SK-N-SH (cell line): ENCODE results near the gene WNT1. TPM values are rescaled to one million over a fixed set of nuclear protein-coding genes. Genes with fewer than 3 reads are reported as not detected.

Source experiments
- CTCF ChIA-PET: fragments of 300-600, 350-600 bp; formaldehyde crosslinking; extraction: SDS; loops from one replicate; lab custom pipeline; 2021; lab: Yijun Ruan, JAX
- POLR2A ChIA-PET: fragments of 350-600 bp; sonication (Branson Sonifier 250); formaldehyde crosslinking; extraction: SDS; loops from one replicate; lab custom pipeline; 2020; ENCODE audit warnings: antibody characterized with exemption, inconsistent platforms; lab: Yijun Ruan, JAX
- DNase-seq: peaks from one replicate; pipeline ENCODE4 v3.0.0; 2012
- H2AFZ ChIP-seq: fragments of 200-600 bp; sonication (generic); 2 replicates; pipeline ENCODE4 v1.8.1; 2016; ENCODE audit warnings: antibody characterized with exemption, mild to moderate bottlenecking, low read depth
- H3F3A ChIP-seq: fragments of 200-600 bp; sonication (generic); replicated peaks from 2 replicates; pipeline ENCODE3; 2016; ENCODE audit warnings: antibody characterized with exemption, mild to moderate bottlenecking; ENCODE audit not compliant: insufficient read depth
- H3K27ac ChIP-seq, 2 experiments: fragments of 200-500 bp in 1 of 2; fragments of 200-600 bp in 1 of 2; sonication (Bioruptor generic) in 1 of 2; sonication (generic), shearing (Covaris generic) in 1 of 2; 2 replicates each; pipeline versions ENCODE4 v1.5.1 to v1.6.1; 2014 to 2016; ENCODE audit warnings: low read depth in 2 of 2, inconsistent platforms in 1 of 2, low read length in 1 of 2, mild to moderate bottlenecking in 1 of 2, mixed read lengths in 1 of 2
- H3K27me3 ChIP-seq: fragments of 200-600 bp; sonication (generic), shearing (Covaris generic); 2 replicates; pipeline ENCODE4 v1.6.1; 2016; ENCODE audit warnings: mixed run types; ENCODE audit not compliant: insufficient read depth
- H3K36me3 ChIP-seq, 2 experiments: fragments of 200-500 bp in 1 of 2; fragments of 200-600 bp in 1 of 2; sonication (Bioruptor generic) in 1 of 2; sonication (generic) in 1 of 2; replicated peaks in 1 of 2; 2 replicates each; pipeline versions ENCODE3 to v1.5.1; 2014 to 2016; ENCODE audit warnings: low read length in 1 of 2, mild to moderate bottlenecking in 1 of 2; ENCODE audit not compliant: insufficient read depth in 2 of 2, control insufficient read depth in 1 of 2
- H3K4me1 ChIP-seq, 2 experiments: fragments of 200-500 bp in 1 of 2; fragments of 200-600 bp in 1 of 2; sonication (Bioruptor generic) in 1 of 2; sonication (generic), shearing (Covaris generic) in 1 of 2; 2 replicates each; pipeline versions ENCODE4 v1.5.1 to v1.6.1; 2014 to 2016; ENCODE audit warnings: low read depth in 1 of 2, low read length in 1 of 2, mixed run types in 1 of 2; ENCODE audit not compliant: insufficient read depth in 2 of 2, control insufficient read depth in 1 of 2
- H3K4me2 ChIP-seq: fragments of 200-600 bp; sonication (generic), shearing (Covaris generic); 2 replicates; pipeline ENCODE4 v1.6.1; 2017; ENCODE audit warnings: mixed run types
- H3K4me3 ChIP-seq, 2 experiments: fragments of 200-500 bp in 1 of 2; fragments of 200-600 bp in 1 of 2; sonication (Bioruptor generic) in 1 of 2; sonication (generic), shearing (Covaris generic) in 1 of 2; 2 replicates each; pipeline versions ENCODE4 v1.5.1 to v1.8.1; 2014 to 2016; ENCODE audit warnings: low read depth in 2 of 2, inconsistent platforms in 1 of 2, low read length in 1 of 2, mild to moderate bottlenecking in 1 of 2, mixed read lengths in 1 of 2, moderate library complexity in 1 of 2
- H3K79me2 ChIP-seq: fragments of 200-600 bp; sonication (generic); 2 replicates; pipeline ENCODE4 v1.8.1; 2017; ENCODE audit warnings: mild to moderate bottlenecking; ENCODE audit not compliant: insufficient read depth
- H3K9ac ChIP-seq: fragments of 200-600 bp; sonication (generic); 2 replicates; pipeline ENCODE4 v1.6.1; 2017; ENCODE audit warnings: mixed run types
- H3K9me2 ChIP-seq: fragments of 200-600 bp; sonication (generic); 2 replicates; pipeline ENCODE4 v1.6.1; 2017; ENCODE audit warnings: mixed run types
- H3K9me3 ChIP-seq: fragments of 200-600 bp; sonication (generic); 2 replicates; pipeline ENCODE4 v1.6.1; 2017; ENCODE audit warnings: mixed run types, mild to moderate bottlenecking, moderate library complexity
- H4K20me1 ChIP-seq: fragments of 200-600 bp; sonication (generic); 2 replicates; pipeline ENCODE4 v1.6.1; 2017; ENCODE audit warnings: mild to moderate bottlenecking, mixed run types; ENCODE audit not compliant: insufficient read depth
- EZH2phosphoT487 ChIP-seq: fragments of 200-600 bp; sonication (generic); IDR thresholded peaks from 2 replicates; pipeline ENCODE4 v1.6.1; 2017; ENCODE audit warnings: low read depth, mixed run types, mild to moderate bottlenecking, antibody characterized with exemption, moderate library complexity, borderline replicate concordance
- FOXM1 ChIP-seq: IDR thresholded peaks from 2 replicates; pipeline ENCODE4 v1.4.0; 2012; ENCODE audit warnings: low read depth, mild to moderate bottlenecking
- MEF2A ChIP-seq: IDR thresholded peaks from 2 replicates; pipeline ENCODE4 v1.4.0; 2012; ENCODE audit warnings: low read depth, borderline replicate concordance
- NRF1 ChIP-seq: IDR thresholded peaks from 2 replicates; pipeline ENCODE4 v1.6.1; 2012; ENCODE audit warnings: low read depth, mild to moderate bottlenecking, low read length
- POLR2AphosphoS5 ChIP-seq: IDR thresholded peaks from 2 replicates; pipeline ENCODE4 v1.6.1; 2012; ENCODE audit warnings: low read depth, low read length
- RCOR1 ChIP-seq: fragments of 150-350 bp; IDR thresholded peaks from 2 replicates; pipeline ENCODE4 v1.6.1; 2017; ENCODE audit warnings: antibody characterized with exemption, low read length
- REST ChIP-seq: IDR thresholded peaks from 2 replicates; pipeline ENCODE4 v1.6.1; 2012; ENCODE audit warnings: mild to moderate bottlenecking, low read depth, low read length, moderate library complexity
- RXRA ChIP-seq: IDR thresholded peaks from 2 replicates; pipeline ENCODE4 v1.4.0; 2012; ENCODE audit warnings: low read depth, mild to moderate bottlenecking, borderline replicate concordance
- SIN3A ChIP-seq: IDR thresholded peaks from 2 replicates; pipeline ENCODE4 v1.6.1; 2012; ENCODE audit warnings: low read depth, mild to moderate bottlenecking, low read length, moderate library complexity, borderline replicate concordance
- TAF1 ChIP-seq: IDR thresholded peaks from 2 replicates; pipeline ENCODE4 v1.6.1; 2012; ENCODE audit warnings: low read depth, mild to moderate bottlenecking, low read length, moderate library complexity, borderline replicate concordance
- WGBS: methylation state at CpG from one replicate; pipeline ENCODE4 v1.1.6; 2017; ENCODE audit warnings: low lambda C conversion rate; 5-methylcytosine and 5-hydroxymethylcytosine counted together
- polyA plus RNA-seq, 3 experiments: library from polyadenylated mRNA; depleted of rRNA; stranded (reverse); fragments of >200 nt; gene quantifications; 2 replicates each; pipeline ENCODE4 v1.2.3, GENCODE V29; 2012
- TF ChIP-seq, protein P1 (sequence below): IDR thresholded peaks from 2 replicates; pipeline ENCODE4 v1.4.0; 2012; ENCODE audit warnings: low read depth, borderline replicate concordance
- TF ChIP-seq, protein P2 (sequence below): fragments of 200-600 bp; sonication (generic); IDR thresholded peaks from 2 replicates; pipeline ENCODE4 v1.6.1; 2017; ENCODE audit warnings: antibody characterized with exemption, mild to moderate bottlenecking, moderate library complexity

WNT1 gene
- polyA plus RNA-seq, 1 of the 3 experiments (the other 2 are of a cell fraction): not detected

- no peaks in the 10 kb centered on the region for H3K79me2 ChIP-seq
- DNase-seq: no peak
- WGBS: 25% methylated on average over 13 of the region's 13 CpGs
- no peaks in the 10 kb centered on the region for H3K9me3 ChIP-seq
- peaks cover 0 to 26% of the 10 kb centered on the region in 2 experiments; a peak in 1 of 4 replicates for H3K4me1 ChIP-seq
- H3K36me3 ChIP-seq: no peaks in the 10 kb centered on the region
- no peaks in the 10 kb centered on the region for H3K9me2 ChIP-seq
- no peaks in the 10 kb centered on the region for H4K20me1 ChIP-seq
- H2AFZ ChIP-seq: no peak overlapping the region
- H3K4me3 ChIP-seq: no peak overlapping the region
- no peaks in the 10 kb centered on the region for H3F3A ChIP-seq
- H3K27ac ChIP-seq: no peak overlapping the region
- POLR2A ChIA-PET: no interaction called here
- CTCF ChIA-PET: interaction anchor here (0.7 to 33.0 kb wide), 11 partner anchors 6 to 186 kb away, joined by 3 to 935 read pairs (median 5); partner anchors contain the start of genes ARF3, DDN, DDX23 and FKBP11
- TF ChIP-seq POLR2AphosphoS5 (no peak), FOXM1 (no peak)
- TF ChIP-seq, protein P1, sequence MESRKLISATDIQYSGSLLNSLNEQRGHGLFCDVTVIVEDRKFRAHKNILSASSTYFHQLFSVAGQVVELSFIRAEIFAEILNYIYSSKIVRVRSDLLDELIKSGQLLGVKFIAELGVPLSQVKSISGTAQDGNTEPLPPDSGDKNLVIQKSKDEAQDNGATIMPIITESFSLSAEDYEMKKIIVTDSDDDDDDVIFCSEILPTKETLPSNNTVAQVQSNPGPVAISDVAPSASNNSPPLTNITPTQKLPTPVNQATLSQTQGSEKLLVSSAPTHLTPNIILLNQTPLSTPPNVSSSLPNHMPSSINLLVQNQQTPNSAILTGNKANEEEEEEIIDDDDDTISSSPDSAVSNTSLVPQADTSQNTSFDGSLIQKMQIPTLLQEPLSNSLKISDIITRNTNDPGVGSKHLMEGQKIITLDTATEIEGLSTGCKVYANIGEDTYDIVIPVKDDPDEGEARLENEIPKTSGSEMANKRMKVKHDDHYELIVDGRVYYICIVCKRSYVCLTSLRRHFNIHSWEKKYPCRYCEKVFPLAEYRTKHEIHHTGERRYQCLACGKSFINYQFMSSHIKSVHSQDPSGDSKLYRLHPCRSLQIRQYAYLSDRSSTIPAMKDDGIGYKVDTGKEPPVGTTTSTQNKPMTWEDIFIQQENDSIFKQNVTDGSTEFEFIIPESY: no peak
- TF ChIP-seq, protein P2, sequence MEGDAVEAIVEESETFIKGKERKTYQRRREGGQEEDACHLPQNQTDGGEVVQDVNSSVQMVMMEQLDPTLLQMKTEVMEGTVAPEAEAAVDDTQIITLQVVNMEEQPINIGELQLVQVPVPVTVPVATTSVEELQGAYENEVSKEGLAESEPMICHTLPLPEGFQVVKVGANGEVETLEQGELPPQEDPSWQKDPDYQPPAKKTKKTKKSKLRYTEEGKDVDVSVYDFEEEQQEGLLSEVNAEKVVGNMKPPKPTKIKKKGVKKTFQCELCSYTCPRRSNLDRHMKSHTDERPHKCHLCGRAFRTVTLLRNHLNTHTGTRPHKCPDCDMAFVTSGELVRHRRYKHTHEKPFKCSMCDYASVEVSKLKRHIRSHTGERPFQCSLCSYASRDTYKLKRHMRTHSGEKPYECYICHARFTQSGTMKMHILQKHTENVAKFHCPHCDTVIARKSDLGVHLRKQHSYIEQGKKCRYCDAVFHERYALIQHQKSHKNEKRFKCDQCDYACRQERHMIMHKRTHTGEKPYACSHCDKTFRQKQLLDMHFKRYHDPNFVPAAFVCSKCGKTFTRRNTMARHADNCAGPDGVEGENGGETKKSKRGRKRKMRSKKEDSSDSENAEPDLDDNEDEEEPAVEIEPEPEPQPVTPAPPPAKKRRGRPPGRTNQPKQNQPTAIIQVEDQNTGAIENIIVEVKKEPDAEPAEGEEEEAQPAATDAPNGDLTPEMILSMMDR: no peak
- peaks cover 80% of the 10 kb centered on the region for H3K27me3 ChIP-seq
- H3K4me2 ChIP-seq: no peak overlapping the region
- H3K9ac ChIP-seq: no peak overlapping the region
Measured at GRCh38 chr12:48981757-48982157, 3.6 kb downstream of the WNT1 start.

DNA sequence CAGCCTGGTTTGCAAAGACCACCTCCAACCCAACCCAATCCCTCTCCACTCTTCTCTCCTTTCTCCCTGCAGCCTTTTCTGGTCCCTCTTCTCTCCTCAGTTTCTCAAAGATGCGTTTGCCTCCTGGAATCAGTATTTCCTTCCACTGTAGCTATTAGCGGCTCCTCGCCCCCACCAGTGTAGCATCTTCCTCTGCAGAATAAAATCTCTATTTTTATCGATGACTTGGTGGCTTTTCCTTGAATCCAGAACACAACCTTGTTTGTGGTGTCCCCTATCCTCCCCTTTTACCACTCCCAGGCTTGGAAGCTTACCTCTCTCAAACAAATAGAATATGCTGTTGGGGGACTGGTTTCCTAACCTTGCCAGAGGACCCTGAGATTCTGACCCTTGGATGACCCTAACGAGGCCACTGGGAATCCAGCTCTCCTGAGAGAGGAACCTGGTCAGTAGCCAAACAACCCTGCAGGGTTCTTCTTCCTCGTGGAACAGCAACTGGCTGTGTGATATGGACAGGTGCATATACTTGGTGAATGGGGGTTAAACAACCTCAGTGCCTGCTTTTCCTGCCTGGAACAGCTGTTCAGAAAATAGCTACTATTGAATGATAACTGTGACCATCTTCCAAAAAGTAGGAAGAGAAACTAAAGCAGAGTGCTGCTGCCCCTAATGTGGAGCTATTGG lies 4.4 kb downstream of the WNT1 start:
- ChIA-PET POLR2A (no interaction called here), CTCF (interaction anchor here (0.8 to 33.0 kb wide), 6 partner anchors 7 to 130 kb away, joined by 3 to 935 read pairs (median 8); partner anchors contain the start of genes DDN, FKBP11, WNT1 and WNT10B)
- TF ChIP-seq RXRA (no peak), MEF2A (no peak), TAF1 (no peak), REST (no peak), RCOR1 (no peak), EZH2phosphoT487 (no peak), NRF1 (no peak), SIN3A (no peak)
- TF ChIP-seq, protein P1: no peak
- TF ChIP-seq, protein P2: no peak

More for the DNA sequence above, 4.4 kb downstream of the WNT1 start:
- Histone ChIP-seq H3K9ac (no peak overlapping the region), H3K27me3 (peaks cover 76% of the 10 kb centered on the region), H3K27ac (no peak overlapping the region), H3F3A (no peaks in the 10 kb centered on the region), H4K20me1 (no peaks in the 10 kb centered on the region), H3K79me2 (no peaks in the 10 kb centered on the region), H3K36me3 (no peaks in the 10 kb centered on the region), H3K9me3 (no peaks in the 10 kb centered on the region), H3K4me1 (peaks cover 0 to 26% of the 10 kb centered on the region in 2 experiments; a peak in 1 of 4 replicates), H3K9me2 (no peaks in the 10 kb centered on the region), H3K4me2 (no peak overlapping the region), H2AFZ (no peak overlapping the region), H3K4me3 (no peak overlapping the region)
- 38% methylated on average over 6 of the region's 6 CpGs for WGBS
- no peak for DNase-seq
